DMS79 (cell line): ENCODE measurements around the gene OXER1.

Experiments
- DNase-seq: peaks from one replicate; lab custom pipeline; 2025; lab: John Stamatoyannopoulos, UW

The OXER1 gene

GRCh38 chr2:42764096-42764495, at the start of gene OXER1:
Gene OXER1 (minus strand): TSS chr2:42764135. CDS start chr2:42764062, 73 bp downstream.
- no peak for DNase-seq

- no peak for DNase-seq
Measured at GRCh38 chr2:42812899-42813479, 49.1 kb upstream of the OXER1 start.

GRCh38 chr2:42810971-42811811, 47.3 kb upstream of the OXER1 start:
- peak; percentile 26 for DNase-seq

GRCh38 chr2:42810121-42810970, 46.4 kb upstream of the OXER1 start:
- DNase-seq: peak; percentile 81

DNA sequence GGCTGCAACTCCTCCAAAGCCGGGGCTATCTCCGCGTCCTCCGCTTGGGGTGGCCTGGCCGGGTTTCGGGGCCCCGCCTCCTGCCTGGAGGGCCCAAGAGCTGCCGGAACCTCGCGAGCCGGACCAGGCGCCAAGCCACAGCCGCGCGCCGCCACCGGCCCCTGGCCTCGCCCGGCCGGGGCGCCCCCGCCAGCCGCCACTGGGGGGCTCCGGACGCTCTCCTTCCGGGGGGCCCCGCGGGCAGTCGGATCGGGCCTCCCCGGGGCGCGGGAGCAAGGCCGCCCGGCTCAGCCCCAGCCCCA, 45.8 kb upstream of the OXER1 start:
- DNase-seq: no peak

GRCh38 chr2:42809131-42809818, 45.3 kb upstream of the OXER1 start:
- peak; percentile 36 for DNase-seq

DNA sequence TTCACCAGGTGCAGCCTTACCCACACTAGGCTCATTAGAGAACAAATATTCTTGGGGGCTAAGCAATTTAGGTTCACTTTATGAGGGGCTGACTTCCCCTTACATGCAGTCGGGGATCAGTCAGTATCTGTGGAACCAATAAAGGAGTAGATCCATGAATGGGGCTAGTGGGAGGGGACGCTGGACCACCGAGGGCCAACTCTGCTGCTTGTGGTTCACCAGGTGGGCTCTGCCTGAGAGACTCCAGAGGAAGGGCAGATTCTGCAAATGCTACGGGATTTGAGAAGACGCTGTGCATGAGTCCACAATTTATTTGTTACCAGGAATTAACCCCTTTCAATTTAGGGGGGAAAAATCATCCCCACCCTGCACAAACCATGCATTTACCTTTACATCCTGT, 44.4 kb upstream of the OXER1 start:
- DNase-seq: no peak

DNA sequence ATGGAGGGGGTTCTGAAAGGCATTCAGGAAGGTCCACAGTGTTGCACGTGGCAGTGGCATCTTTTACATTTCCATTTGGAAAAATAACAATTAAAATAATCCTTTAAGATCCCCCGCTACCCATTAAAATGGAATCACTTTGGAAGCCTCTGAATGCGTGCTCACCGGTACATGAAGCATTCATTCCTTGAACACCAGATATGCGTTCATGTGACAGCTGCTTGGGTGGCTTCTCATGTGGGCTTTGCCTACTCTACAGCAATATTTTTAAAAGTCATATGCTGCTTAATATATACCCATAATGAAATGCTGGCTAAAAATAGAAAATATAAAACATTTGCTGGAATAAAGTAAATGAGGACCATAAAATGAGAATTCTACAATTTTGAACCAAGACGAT, 42.9 kb upstream of the OXER1 start:
- DNase-seq: no peak

DNA sequence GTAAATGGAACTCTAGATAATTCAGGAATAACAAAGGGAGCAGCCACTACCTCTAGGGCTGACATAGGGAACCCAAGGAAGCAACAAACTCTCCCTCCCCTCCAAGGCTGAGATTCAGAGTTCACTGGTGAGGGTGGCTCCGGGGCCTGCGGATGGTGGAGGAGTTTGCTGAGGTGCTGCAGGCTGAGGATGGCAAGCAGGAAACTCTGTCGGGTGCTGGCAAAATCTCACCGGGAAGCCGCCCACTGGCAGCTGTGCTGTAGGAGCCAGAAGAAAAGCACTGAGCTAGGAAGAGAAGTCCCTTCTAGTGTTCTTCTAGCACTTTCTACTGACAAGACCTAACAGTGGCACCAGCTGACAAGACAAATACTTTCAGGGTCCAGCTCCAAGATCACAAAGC, 41.0 kb upstream of the OXER1 start:
- DNase-seq: no peak

GRCh38 chr2:42804338-42804737, 40.4 kb upstream of the OXER1 start:
- DNase-seq: no peak

DNA sequence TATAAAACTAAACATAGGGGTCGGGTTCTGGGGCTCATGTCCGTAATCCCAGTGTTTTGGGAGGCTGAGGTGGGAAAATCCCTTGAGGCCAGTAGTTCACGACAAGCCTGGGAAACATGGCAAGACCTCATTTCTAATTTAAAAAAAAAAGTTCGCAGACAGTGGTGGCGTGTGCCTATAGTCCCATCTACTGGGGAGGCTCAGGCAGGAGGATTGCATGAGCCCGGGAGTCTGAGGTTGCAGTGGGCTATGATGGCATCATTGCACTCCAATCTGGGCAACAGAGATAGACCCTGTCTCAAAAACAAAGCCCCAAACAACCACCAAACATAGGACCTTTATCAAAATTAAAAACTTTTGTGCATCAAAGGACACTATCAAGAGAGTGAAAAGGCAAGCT, 38.2 kb upstream of the OXER1 start:
- DNase-seq: no peak

GRCh38 chr2:42801381-42801780, 37.4 kb upstream of the OXER1 start:
- DNase-seq: no peak

- DNase-seq: no peak
Measured at GRCh38 chr2:42800981-42801380, 37.0 kb upstream of the OXER1 start.

GRCh38 chr2:42800461-42800962, 36.6 kb upstream of the OXER1 start:
- no peak for DNase-seq

GRCh38 chr2:42799881-42800280, 35.9 kb upstream of the OXER1 start:
- no peak for DNase-seq

GRCh38 chr2:42797281-42797680, 33.3 kb upstream of the OXER1 start:
- no peak for DNase-seq

GRCh38 chr2:42796427-42797248, 32.7 kb upstream of the OXER1 start:
- no peak for DNase-seq

- DNase-seq: no peak
Measured at GRCh38 chr2:42795841-42796301, 31.9 kb upstream of the OXER1 start.

DNA sequence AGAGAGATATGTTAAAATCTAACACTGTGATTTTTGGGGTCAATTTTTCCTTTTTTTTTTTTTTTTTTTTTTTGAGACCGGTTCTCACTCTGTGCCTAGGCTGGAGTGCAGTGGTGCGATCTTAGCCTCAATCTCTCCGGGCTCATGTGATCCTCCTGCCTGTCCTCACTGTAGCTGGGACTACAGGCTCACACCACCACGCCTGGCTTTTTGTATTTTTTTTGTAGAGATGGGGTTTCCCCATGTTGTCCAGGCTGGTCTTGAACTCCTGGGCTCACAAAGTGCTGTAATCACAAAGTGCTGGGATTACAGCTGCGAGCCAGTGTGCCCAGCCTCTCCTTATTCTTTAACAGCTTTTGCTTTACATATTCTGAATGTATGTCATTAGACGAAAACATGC, 31.3 kb upstream of the OXER1 start:
- DNase-seq: no peak

DNA sequence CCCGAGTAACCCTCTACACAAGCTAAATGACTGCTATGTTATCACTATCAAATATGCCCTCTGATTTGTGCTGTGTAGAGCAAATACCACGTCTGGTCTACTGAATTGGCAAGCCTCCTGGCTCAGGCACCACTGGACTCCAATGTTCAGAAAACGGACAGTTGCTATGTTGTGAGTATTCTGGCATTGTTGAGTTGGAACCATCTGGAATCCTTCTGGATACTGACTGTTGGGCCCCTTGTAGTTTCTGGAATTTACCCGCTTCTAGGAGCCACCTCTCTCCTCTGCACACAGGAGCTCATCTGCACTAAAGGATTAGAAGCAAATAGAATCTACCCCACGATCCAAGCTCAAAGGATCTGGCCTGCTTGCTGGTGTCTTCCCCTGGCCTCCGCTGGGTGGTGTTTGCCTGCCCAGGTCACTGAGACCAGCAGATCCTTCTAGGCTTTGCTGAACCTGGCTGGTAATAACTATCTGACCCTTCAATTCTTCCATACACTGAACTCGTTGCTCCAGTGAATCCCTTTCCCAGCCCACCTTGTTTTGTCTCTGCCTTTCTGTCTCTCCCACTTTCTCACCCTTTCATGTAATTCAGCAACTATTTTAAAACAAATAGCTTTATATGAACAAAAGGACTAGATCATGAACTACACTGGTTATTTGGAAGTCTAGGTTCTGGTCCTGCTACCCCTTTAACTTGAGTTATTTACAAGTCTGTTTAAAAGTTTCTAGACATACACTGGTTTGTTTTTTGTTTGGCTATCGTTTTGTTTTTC, 30.5 kb upstream of the OXER1 start:
- DNase-seq: no peak
